Psoas muscle (tissue), 8 donors: ENCODE measurements around the gene PTPRD. TPM values are rescaled to one million over a fixed set of nuclear protein-coding genes. Genes with fewer than 3 reads are reported as not detected.

ENCODE experiments used
- ATAC-seq, 4 donors: fragments of 200-7000 bp; cut with Tn5 transposase; one replicate each; pipeline ENCODE4 v1.9.1; 2020; ENCODE audit warnings: moderate library complexity in 3 of 4, mild to moderate bottlenecking in 2 of 4
- DNase-seq, 2 donors: peaks; one replicate each; pipeline ENCODE4 v3.0.0-alpha.2; 2020
- H3K27ac ChIP-seq: fragments of 200-600 bp; one replicate; pipeline ENCODE4 v1.8.0; 2022
- H3K27me3 ChIP-seq, 3 donors: fragments of 200-600 bp in 1 of 3; one replicate each; pipeline versions ENCODE4 v1.6.1 to v1.8.0; 2013 to 2022; ENCODE audit warnings: low read length in 2 of 3, mild to moderate bottlenecking in 2 of 3, moderate library complexity in 1 of 3; ENCODE audit not compliant: insufficient read depth in 3 of 3
- H3K36me3 ChIP-seq, 2 donors: fragments of 200-600 bp in 1 of 2; one replicate each; pipeline versions ENCODE4 v1.6.1 to v1.8.0; 2013 to 2022; ENCODE audit warnings: low read depth in 1 of 2, mild to moderate bottlenecking in 1 of 2, moderate library complexity in 1 of 2; ENCODE audit not compliant: insufficient read depth in 1 of 2
- H3K4me1 ChIP-seq: fragments of 200-600 bp; one replicate; pipeline ENCODE4 v1.8.0; 2022
- H3K4me3 ChIP-seq: fragments of 200-600 bp; one replicate; pipeline ENCODE4 v1.8.0; 2022; ENCODE audit warnings: mild to moderate bottlenecking
- H3K9me3 ChIP-seq: fragments of 200-600 bp; one replicate; pipeline ENCODE4 v1.8.0; 2022
- CTCF ChIP-seq: fragments of 200-600 bp; IDR thresholded peaks from one replicate; pipeline ENCODE4 v1.8.0; 2022; ENCODE audit warnings: antibody characterized with exemption
- WGBS, 3 donors: extraction: QIAGEN DNeasy Blood & Tissue Kit; methylation state at CpG; one replicate each; pipeline versions ENCODE4 v1.1.6 to v1.1.7; 2013; 5-methylcytosine and 5-hydroxymethylcytosine counted together
- intact Hi-C, 2 donors: fragments of 100-400 bp; cut with DNase I; formaldehyde crosslinking; loops; one replicate each; pipeline versions ENCODE4 v1.11.0 to v1.14.2; 2022
- polyA plus RNA-seq, 3 donors: library from polyadenylated mRNA; stranded (reverse); fragments of 200-250 nt; gene quantifications; one replicate each; pipeline ENCODE4 v1.2.3, GENCODE V29; 2013
- total RNA-seq, 4 donors: library from RNA; stranded (reverse); fragmentation: NEBNext Ultra II Directional in 2 of 4; extraction: Animal tissue kit (Norgen Biotek cat#: 25700) in 2 of 4; gene quantifications; one replicate each; pipeline versions ENCODE4 v1.2.1 to v1.2.4, GENCODE V29; 2021 to 2023
- donor health status: healthy with polysubstance abuse.
- donor health status: DM: no; HTN: no; CAD: no; lungs with moderate emphysema.
- donor health status: Bipolar disorder and iron deficiency.
- donor health status: healthy.
- donor health status: DM: yes; HTN: yes; CAD: no.
- donor health status: DM: no; HTN: no; CAD: no.
- donor health status: DM: no; HTN: no; CAD: no.
- donor health status: DM: yes; HTN: yes; CAD: no.

Gene PTPRD
- total and polyA plus RNA-seq, 7 donors = 0.44 to 3.1 (median 0.91) TPM

- WGBS, 3 donors = 75 to 84% (median 77%) methylated on average over 13 of the region's 13 CpGs
These were observed 2283.1 kb downstream of the PTPRD start for GRCh38 chr9:8329561-8330283.

GRCh38 chr9:8315211-8315610 is 2297.6 kb downstream of the PTPRD start:
- WGBS, 3 donors = 86 to 91% (median 91%) methylated on average over 5 of the region's 5 CpGs
- Histone ChIP-seq H3K27me3 (no peaks in the 10 kb centered on the region), H3K27ac (no peak overlapping the region), H3K4me1 (no peaks in the 10 kb centered on the region), H3K9me3 (peaks cover 6% of the 10 kb centered on the region), H3K4me3 (no peak overlapping the region), H3K36me3 (no peaks in the 10 kb centered on the region)
- DNase-seq (no peak), ATAC-seq (no peak)
- TF ChIP-seq CTCF = no peak
- intact Hi-C loops = no loop called here

More at GRCh38 chr9:8329561-8330283, 2283.1 kb downstream of the PTPRD start:
- intact Hi-C loops = no loop called here
- no peaks in the 10 kb centered on the region for H3K4me1 ChIP-seq
- H3K4me3 ChIP-seq = no peak overlapping the region
- H3K27me3 ChIP-seq = no peaks in the 10 kb centered on the region
- no peak for TF ChIP-seq CTCF
- H3K27ac ChIP-seq = no peak overlapping the region
- H3K9me3 ChIP-seq = no peaks in the 10 kb centered on the region
- H3K36me3 ChIP-seq = no peaks in the 10 kb centered on the region
- no peak for ATAC-seq
- no peak for DNase-seq

GRCh38 chr9:8309258-8309657 is 2303.5 kb downstream of the PTPRD start:
- no peaks in the 10 kb centered on the region for H3K27me3 ChIP-seq
- ATAC-seq (no peak), DNase-seq (no peak)
- H3K36me3 ChIP-seq = no peaks in the 10 kb centered on the region
- intact Hi-C loops = no loop called here
- H3K4me1 ChIP-seq = no peaks in the 10 kb centered on the region
- H3K9me3 ChIP-seq = peaks cover 6% of the 10 kb centered on the region
- no peak overlapping the region for H3K27ac ChIP-seq
- no peak overlapping the region for H3K4me3 ChIP-seq
- no peak for TF ChIP-seq CTCF

GRCh38 chr9:8304720-8305119 is 2308.1 kb downstream of the PTPRD start:
- 65 to 78% (median 68%) methylated on average over 2 of the region's 2 CpGs for WGBS, 3 donors
- TF ChIP-seq CTCF = no peak

GRCh38 chr9:8301296-8301695 is 2311.5 kb downstream of the PTPRD start:
- WGBS, 3 donors = 83 to 94% (median 90%) methylated on average over 3 of the region's 3 CpGs
- no peaks in the 10 kb centered on the region for H3K4me1 ChIP-seq

More at GRCh38 chr9:8304720-8305119, 2308.1 kb downstream of the PTPRD start:
- ATAC-seq (no peak), DNase-seq (no peak)
- Histone ChIP-seq H3K36me3 (no peaks in the 10 kb centered on the region), H3K4me3 (no peak overlapping the region), H3K4me1 (no peaks in the 10 kb centered on the region), H3K9me3 (peaks cover 5% of the 10 kb centered on the region), H3K27ac (no peak overlapping the region), H3K27me3 (no peaks in the 10 kb centered on the region)
- intact Hi-C loops = no loop called here

More at GRCh38 chr9:8301296-8301695, 2311.5 kb downstream of the PTPRD start:
- DNase-seq = no peak
- peaks cover 5% of the 10 kb centered on the region for H3K9me3 ChIP-seq
- intact Hi-C loops = no loop called here
- no peak overlapping the region for H3K4me3 ChIP-seq
- H3K36me3 ChIP-seq = no peaks in the 10 kb centered on the region
- no peaks in the 10 kb centered on the region for H3K27me3 ChIP-seq
- no peak for TF ChIP-seq CTCF
- ATAC-seq = no peak
- no peak overlapping the region for H3K27ac ChIP-seq
